RWPE2 (cell line): ENCODE results near the gene CACNG4.

Source experiments
- ATAC-seq: fragments of 200-7000 bp; cut with Tn5 transposase; 3 replicates; pipeline ENCODE4 v1.9.1; 2021; ENCODE audit warnings: low read depth
- DNase-seq: peaks from one replicate; pipeline ENCODE4 v3.0.0-alpha.2; 2020; ENCODE audit warnings: low spot score
- H3K27ac ChIP-seq: fragments of 450-650 bp; 2 replicates; pipeline ENCODE4 v1.5.1; 2017; ENCODE audit warnings: mild to moderate bottlenecking; ENCODE audit not compliant: poor library complexity, severe bottlenecking
- H3K27me3 ChIP-seq: fragments of 250-450 bp; sonication (Bioruptor Pico); 2 replicates; pipeline ENCODE4 v1.5.1; 2021; ENCODE audit warnings: mild to moderate bottlenecking, moderate library complexity; ENCODE audit not compliant: insufficient read depth, poor library complexity, severe bottlenecking
- H3K36me3 ChIP-seq: fragments of 250-450 bp; sonication (Bioruptor Pico); 2 replicates; pipeline ENCODE4 v1.5.1; 2020; ENCODE audit warnings: low read depth, mild to moderate bottlenecking, moderate library complexity
- H3K4me1 ChIP-seq: fragments of 250-450 bp; sonication (Bioruptor Pico); 2 replicates; pipeline ENCODE4 v1.5.1; 2021; ENCODE audit warnings: mild to moderate bottlenecking, moderate library complexity; ENCODE audit not compliant: insufficient read depth, poor library complexity, severe bottlenecking
- H3K4me3 ChIP-seq: fragments of 250-450 bp; sonication (Bioruptor Pico); 2 replicates; pipeline ENCODE4 v1.5.1; 2021; ENCODE audit warnings: mild to moderate bottlenecking, moderate library complexity; ENCODE audit not compliant: severe bottlenecking
- H3K9me3 ChIP-seq: fragments of 250-450 bp; sonication (Bioruptor Pico); 2 replicates; pipeline ENCODE4 v1.5.1; 2021; ENCODE audit warnings: mild to moderate bottlenecking, moderate library complexity; ENCODE audit not compliant: severe bottlenecking
- CTCF ChIP-seq: fragments of 450-650 bp; IDR thresholded peaks from one replicate; pipeline ENCODE4 v1.5.1; 2017; ENCODE audit warnings: mild to moderate bottlenecking, moderate library complexity; ENCODE audit not compliant: poor library complexity, severe bottlenecking

Gene CACNG4

GRCh38 chr17:67051837-67052236 lies 87.3 kb downstream of the CACNG4 start:
- H3K4me1 ChIP-seq = no peaks in the 10 kb centered on the region
- 0 out of 2 replicates have a peak, but pooled peaks cover 4% of the 10 kb centered on the region for H3K36me3 ChIP-seq
- ATAC-seq (no peak), DNase-seq (peak; percentile 7)
- peaks cover 10% of the 10 kb centered on the region for H3K9me3 ChIP-seq
- no peak overlapping the region for H3K27ac ChIP-seq
- H3K4me3 ChIP-seq = no peak overlapping the region
- no peak for TF ChIP-seq CTCF
- no peaks in the 10 kb centered on the region for H3K27me3 ChIP-seq

DNA sequence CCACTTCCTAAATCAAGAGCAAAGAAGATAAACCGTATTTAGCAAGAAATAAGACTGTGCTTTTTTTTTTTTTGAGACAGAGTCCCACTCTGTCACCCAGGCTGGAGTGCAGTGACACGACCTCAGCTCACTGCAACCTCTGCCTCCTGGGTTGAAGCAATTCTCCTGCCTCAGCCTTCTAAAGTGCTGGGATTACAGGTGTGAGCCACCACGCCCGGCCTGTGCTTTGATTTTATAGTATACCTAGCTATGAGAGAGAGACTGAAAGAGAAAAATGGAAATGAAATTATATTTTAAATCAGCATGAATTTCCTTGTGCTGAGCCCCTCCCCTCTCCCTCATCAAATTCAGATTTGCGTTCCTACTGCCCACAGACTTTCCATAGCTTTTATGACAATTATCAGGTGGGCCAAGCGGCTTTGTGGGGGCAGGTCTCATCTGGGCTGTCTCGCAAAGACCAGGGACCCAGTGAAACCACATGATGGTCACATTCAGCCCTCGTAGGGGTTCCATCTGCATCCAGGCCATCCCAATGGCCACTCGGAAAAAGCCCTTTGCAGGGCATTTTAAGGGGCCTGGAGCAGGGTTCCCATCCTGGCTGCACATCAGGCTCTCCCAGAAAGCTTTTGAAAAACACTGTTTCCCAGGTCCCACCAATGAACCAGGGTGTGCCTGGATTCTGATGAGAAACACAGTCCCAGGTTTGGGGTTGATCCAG lies 88.4 kb downstream of the CACNG4 start:
- Histone ChIP-seq H3K9me3 (peaks cover 10% of the 10 kb centered on the region), H3K4me3 (no peak overlapping the region), H3K27ac (no peak overlapping the region), H3K27me3 (no peaks in the 10 kb centered on the region), H3K36me3 (0 out of 2 replicates have a peak, but pooled peaks cover 4% of the 10 kb centered on the region), H3K4me1 (no peaks in the 10 kb centered on the region)
- ATAC-seq (no peak), DNase-seq (peak; percentile 15)
- no peak for TF ChIP-seq CTCF

GRCh38 chr17:67053438-67054000 lies 89.0 kb downstream of the CACNG4 start:
- H3K4me1 ChIP-seq = no peaks in the 10 kb centered on the region
- H3K9me3 ChIP-seq = peaks cover 8% of the 10 kb centered on the region
- DNase-seq (peak; percentile 34), ATAC-seq (no peak)
- H3K27me3 ChIP-seq = no peaks in the 10 kb centered on the region
- no peak overlapping the region for H3K4me3 ChIP-seq
- 0 out of 2 replicates have a peak, but pooled peaks cover 4% of the 10 kb centered on the region for H3K36me3 ChIP-seq
- no peak overlapping the region for H3K27ac ChIP-seq
- no peak for TF ChIP-seq CTCF

DNA sequence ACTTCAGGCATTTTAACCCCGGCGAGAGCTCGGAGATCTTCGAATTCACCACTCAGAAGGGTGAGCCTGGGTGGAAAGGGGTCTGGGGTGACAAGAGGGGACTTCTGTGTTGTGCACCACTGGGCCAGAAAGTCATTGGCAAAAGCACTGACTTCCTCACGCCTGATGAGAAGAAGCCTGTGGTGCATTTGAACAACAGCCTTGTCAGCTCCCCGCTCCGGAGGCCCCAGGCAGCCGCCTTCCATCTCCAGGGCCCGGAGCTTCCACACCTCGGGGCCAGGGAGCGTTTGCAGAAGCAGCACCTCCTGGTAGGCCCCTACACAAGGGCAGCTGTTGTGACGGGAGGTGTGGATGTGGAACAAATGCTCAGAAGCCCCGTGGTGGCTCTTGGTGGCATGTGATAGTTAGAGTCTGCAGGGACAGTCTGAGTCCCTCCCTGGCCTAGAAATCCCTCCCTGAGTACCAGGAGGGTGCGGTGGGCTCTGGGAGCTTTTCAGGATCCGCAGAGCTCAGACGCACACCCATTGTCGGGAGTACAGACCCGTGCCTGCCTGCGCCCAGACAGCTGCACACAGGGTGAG lies 89.6 kb downstream of the CACNG4 start:
- ATAC-seq = no peak
- Histone ChIP-seq H3K27ac (no peak overlapping the region), H3K4me1 (no peaks in the 10 kb centered on the region), H3K36me3 (no peaks in the 10 kb centered on the region), H3K27me3 (no peaks in the 10 kb centered on the region), H3K4me3 (no peak overlapping the region), H3K9me3 (peaks cover 2% of the 10 kb centered on the region)
- DNase-seq = peak; percentile 52
- no peak for TF ChIP-seq CTCF
